K562 (cell line): Measurements from ENCODE around the gene MMP23B. TPM values are rescaled to one million over a fixed set of nuclear protein-coding genes. Genes with fewer than 3 reads are reported as not detected.

ENCODE experiments used
- CBX5 ChIP-seq: IDR thresholded peaks from 2 replicates; pipeline ENCODE4 v1.6.1; 2014; ENCODE audit warnings: low read depth, borderline replicate concordance
- CEBPB ChIP-seq: fragments of 450-650 bp; IDR thresholded peaks from 2 replicates; pipeline ENCODE4 v1.6.1; 2016; ENCODE audit warnings: missing genetic modification characterization, missing compliant biosample characterization
- CXXC5 ChIP-seq: fragments of 250-450 bp; sonication (Bioruptor Pico); IDR thresholded peaks from 2 replicates; pipeline ENCODE4 v1.8.0; 2022; ENCODE audit warnings: inconsistent platforms, mild to moderate bottlenecking, moderate library complexity
- ELF2 ChIP-seq: fragments of 250-450 bp; sonication (Bioruptor Pico); IDR thresholded peaks from 2 replicates; pipeline ENCODE4 v1.5.0; 2021; ENCODE audit warnings: mild to moderate bottlenecking
- ERF ChIP-seq: fragments of 450-650 bp; formaldehyde crosslinking; IDR thresholded peaks from 2 replicates; pipeline ENCODE4 v1.4.0; 2020; ENCODE audit warnings: mild to moderate bottlenecking, mixed read lengths
- FOXA3 ChIP-seq, 2 experiments: fragments of 450-650 bp in 1 of 2; sonication (generic) in 1 of 2; formaldehyde crosslinking; IDR thresholded peaks in 1 of 2; conservative IDR thresholded peaks in 1 of 2; 2 replicates each; pipeline versions ENCODE4 v1.4.0 to v1.8.0; 2020 to 2022; ENCODE audit warnings: mild to moderate bottlenecking in 2 of 2, missing genetic modification reagents in 1 of 2
- HIVEP1 ChIP-seq: fragments of 250-450 bp; sonication (Bioruptor Pico); IDR thresholded peaks from 2 replicates; pipeline ENCODE4 v1.4.0; 2020; ENCODE audit warnings: mild to moderate bottlenecking
- L3MBTL2 ChIP-seq: fragments of 450-650 bp; IDR thresholded peaks from 2 replicates; pipeline ENCODE4 v1.6.1; 2016; ENCODE audit warnings: mild to moderate bottlenecking, moderate library complexity
- LARP7 ChIP-seq: fragments of 450-650 bp; IDR thresholded peaks from 2 replicates; pipeline ENCODE4 v1.6.1; 2016
- POLR2H ChIP-seq: IDR thresholded peaks from 2 replicates; pipeline ENCODE4 v1.6.1; 2016; ENCODE audit warnings: missing genetic modification characterization, low read depth, mild to moderate bottlenecking, control low read depth, missing compliant biosample characterization, moderate library complexity
- PYGO2 ChIP-seq: fragments of 450-650 bp; IDR thresholded peaks from 2 replicates; pipeline ENCODE4 v1.6.1; 2016; ENCODE audit warnings: mild to moderate bottlenecking, missing genetic modification characterization, moderate library complexity, missing compliant biosample characterization
- SPI1 ChIP-seq: IDR thresholded peaks from 2 replicates; pipeline ENCODE4 v1.6.1; 2011; ENCODE audit warnings: low read depth, low read length, control low read depth, borderline replicate concordance
- ZBTB8A ChIP-seq: fragments of 450-650 bp; IDR thresholded peaks from 2 replicates; pipeline ENCODE4 v1.6.1; 2018; ENCODE audit warnings: mild to moderate bottlenecking, moderate library complexity; ENCODE audit not compliant: partially characterized antibody
- ZNF445 ChIP-seq: fragments of 250-450 bp; sonication (Bioruptor Pico); IDR thresholded peaks from 2 replicates; pipeline ENCODE4 v1.4.0; 2020; ENCODE audit warnings: low read depth, mild to moderate bottlenecking, moderate library complexity
- ZNF75A ChIP-seq: fragments of 450-650 bp; formaldehyde crosslinking; IDR thresholded peaks from 2 replicates; pipeline ENCODE4 v1.4.0; 2020; ENCODE audit warnings: mild to moderate bottlenecking
- polyA plus RNA-seq, 8 experiments: library from polyadenylated mRNA; depleted of rRNA in 4 of 8; stranded (reverse) in 5 of 8; unstranded in 3 of 8; fragments of >200 nt; fragmentation: Nextera tagmentation in 2 of 8; fragmentation: Illumina TruSeq in 1 of 8; extraction: Ambion mirVana in 2 of 8; extraction: Trizol in 1 of 8; gene quantifications; 2 replicates each; pipeline versions ENCODE4 v1.2.1 to v1.2.3, GENCODE V29; 2011 to 2014; ENCODE audit warnings: inconsistent platforms in 1 of 8, missing spikeins in 1 of 8
- total RNA-seq, 7 experiments: library from RNA; depleted of rRNA in 6 of 7; stranded (reverse); fragments of >200 nt in 6 of 7; fragmentation: Illumina TruSeq in 2 of 7; extraction: Trizol in 2 of 7; gene quantifications; 2 replicates each; pipeline versions ENCODE4 v1.2.1 to v1.2.3, GENCODE V29; 2011 to 2021; ENCODE audit warnings: low replicate concordance in 1 of 7
- TF ChIP-seq, protein P1 (sequence below), 2 experiments: fragments of 250-450 bp in 1 of 2; fragments of 450-650 bp in 1 of 2; sonication (Bioruptor Pico) in 1 of 2; IDR thresholded peaks; 2 replicates each; pipeline versions ENCODE4 v1.6.1 to v1.8.0; 2016 to 2021; ENCODE audit warnings: mild to moderate bottlenecking in 2 of 2, moderate library complexity in 2 of 2, missing compliant biosample characterization in 1 of 2, missing genetic modification characterization in 1 of 2
- TF ChIP-seq, protein P2 (sequence below): sonication (generic); formaldehyde crosslinking; IDR thresholded peaks from 2 replicates; pipeline ENCODE4 v1.5.0; 2020; ENCODE audit warnings: missing genetic modification reagents
- TF ChIP-seq, protein P3 (sequence below): sonication (generic); formaldehyde crosslinking; IDR thresholded peaks from 2 replicates; pipeline ENCODE4 v1.8.0; 2022; ENCODE audit warnings: mild to moderate bottlenecking, missing genetic modification reagents
- TF ChIP-seq, protein P4 (sequence below): sonication (generic); formaldehyde crosslinking; IDR thresholded peaks from 2 replicates; pipeline ENCODE4 v1.9.0; 2022; ENCODE audit warnings: mild to moderate bottlenecking, missing genetic modification reagents
- TF ChIP-seq, protein P5 (sequence below): fragments of 250-450 bp; sonication (Bioruptor Pico); IDR thresholded peaks from 2 replicates; pipeline ENCODE4 v1.8.0; 2021; ENCODE audit warnings: borderline replicate concordance, mild to moderate bottlenecking, moderate library complexity; ENCODE audit not compliant: poor library complexity, severe bottlenecking
- TF ChIP-seq, protein P6 (sequence below): sonication (generic); formaldehyde crosslinking; IDR thresholded peaks from 2 replicates; pipeline ENCODE4 v1.8.1; 2023; ENCODE audit warnings: mild to moderate bottlenecking, missing genetic modification reagents

Gene MMP23B
- total and polyA plus RNA-seq, 9 of the 15 experiments (the other 6 are each of a cell fraction or from before 2014, with no cell fraction given): 0.28 to 1.2 (median 0.41) TPM; not detected in 5

DNA sequence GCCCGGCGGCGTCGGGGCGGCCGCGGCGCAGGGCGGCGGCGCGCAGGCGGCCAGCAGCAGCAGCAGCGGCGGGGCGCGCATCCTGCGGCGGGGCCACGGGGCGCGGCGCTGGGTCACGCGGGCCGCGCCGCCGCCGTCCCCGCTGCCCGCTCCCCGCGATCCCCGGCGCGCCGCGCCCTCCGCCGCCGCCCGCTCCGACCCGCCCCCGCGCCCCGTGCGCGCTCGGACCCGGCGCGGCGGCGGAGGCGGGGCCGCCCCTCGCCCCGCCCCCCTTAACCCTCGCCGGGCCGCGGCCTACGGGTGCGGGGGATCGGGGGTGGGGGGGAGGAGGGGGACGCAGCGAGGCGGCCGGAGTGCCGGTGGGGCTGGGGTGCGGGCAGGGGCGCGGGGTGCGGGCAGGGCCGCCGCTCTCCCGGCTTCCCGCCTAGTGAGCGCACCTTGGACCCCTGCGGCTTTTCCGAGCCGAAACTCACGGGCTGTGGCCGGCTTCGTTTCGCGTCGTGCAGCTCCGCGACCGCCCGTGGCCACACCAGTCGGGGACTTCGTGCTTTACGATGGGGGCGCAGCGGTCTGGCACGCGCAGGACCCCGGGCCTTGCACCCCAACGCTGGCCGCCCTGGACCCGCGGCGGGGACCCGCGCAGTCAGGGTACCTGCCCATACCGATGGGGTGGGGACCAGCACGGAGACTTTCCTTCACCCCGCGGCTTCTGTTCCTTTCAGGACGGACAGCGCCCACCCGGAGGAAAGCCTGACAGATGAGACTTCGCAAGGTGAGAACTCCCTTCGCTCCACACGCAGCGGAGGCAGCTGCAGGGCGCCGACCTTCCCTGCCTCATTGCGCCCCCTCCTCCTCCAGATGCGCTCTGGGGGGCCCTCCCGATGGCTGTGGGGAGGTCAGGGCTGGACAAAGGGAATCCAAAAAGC lies 31.8 kb upstream of the MMP23B start, which contains the start of gene FNDC10 (continued):
- TF ChIP-seq, protein P1, sequence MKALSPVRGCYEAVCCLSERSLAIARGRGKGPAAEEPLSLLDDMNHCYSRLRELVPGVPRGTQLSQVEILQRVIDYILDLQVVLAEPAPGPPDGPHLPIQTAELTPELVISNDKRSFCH (CRISPR knock-in tag; IDR thresholded peaks at IDR 0.05): no peak
- TF ChIP-seq, protein P1 (tag; IDR thresholded peaks at IDR 0.05): 0 out of 2 replicates have a peak, but pooled peaks have one; percentile 43
- no peak for TF ChIP-seq ZNF75A (CRISPR knock-in tag)
- no peak for TF ChIP-seq POLR2H (tag)
- TF ChIP-seq SPI1: no peak
- TF ChIP-seq FOXA3 (CRISPR knock-in tag; conservative IDR thresholded peaks at IDR 0.05 in 1 of 2, IDR thresholded peaks at IDR 0.05 in 1 of 2): 0 out of 4 replicates have a peak, but pooled peaks of 1 of the 2 experiments have one; percentile 61
- no peak for TF ChIP-seq PYGO2 (tag)
- TF ChIP-seq CEBPB (tag): no peak
- TF ChIP-seq ZNF445: no peak
- TF ChIP-seq, protein P2, sequence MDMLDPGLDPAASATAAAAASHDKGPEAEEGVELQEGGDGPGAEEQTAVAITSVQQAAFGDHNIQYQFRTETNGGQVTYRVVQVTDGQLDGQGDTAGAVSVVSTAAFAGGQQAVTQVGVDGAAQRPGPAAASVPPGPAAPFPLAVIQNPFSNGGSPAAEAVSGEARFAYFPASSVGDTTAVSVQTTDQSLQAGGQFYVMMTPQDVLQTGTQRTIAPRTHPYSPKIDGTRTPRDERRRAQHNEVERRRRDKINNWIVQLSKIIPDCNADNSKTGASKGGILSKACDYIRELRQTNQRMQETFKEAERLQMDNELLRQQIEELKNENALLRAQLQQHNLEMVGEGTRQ (CRISPR knock-in tag): no peak
- TF ChIP-seq LARP7: no peak
- 0 out of 2 replicates have a peak, but pooled peaks have one; percentile 48 for TF ChIP-seq ERF (CRISPR knock-in tag)
- TF ChIP-seq, protein P3, sequence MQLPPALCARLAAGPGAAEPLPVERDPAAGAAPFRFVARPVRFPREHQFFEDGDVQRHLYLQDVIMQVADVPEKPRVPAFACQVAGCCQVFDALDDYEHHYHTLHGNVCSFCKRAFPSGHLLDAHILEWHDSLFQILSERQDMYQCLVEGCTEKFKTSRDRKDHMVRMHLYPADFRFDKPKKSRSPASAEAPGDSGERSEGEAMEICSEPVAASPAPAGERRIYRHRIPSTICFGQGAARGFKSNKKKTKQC (CRISPR knock-in tag): peak; percentile 56; the same call in 1 of the 2 replicates
- TF ChIP-seq CXXC5 (CRISPR knock-in tag): peak; percentile 4; the same call in 1 of the 2 replicates
- TF ChIP-seq, protein P4, sequence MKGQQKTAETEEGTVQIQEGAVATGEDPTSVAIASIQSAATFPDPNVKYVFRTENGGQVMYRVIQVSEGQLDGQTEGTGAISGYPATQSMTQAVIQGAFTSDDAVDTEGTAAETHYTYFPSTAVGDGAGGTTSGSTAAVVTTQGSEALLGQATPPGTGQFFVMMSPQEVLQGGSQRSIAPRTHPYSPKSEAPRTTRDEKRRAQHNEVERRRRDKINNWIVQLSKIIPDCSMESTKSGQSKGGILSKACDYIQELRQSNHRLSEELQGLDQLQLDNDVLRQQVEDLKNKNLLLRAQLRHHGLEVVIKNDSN: peak; percentile 22; the same call in 1 of the 2 replicates
- TF ChIP-seq, protein P5, sequence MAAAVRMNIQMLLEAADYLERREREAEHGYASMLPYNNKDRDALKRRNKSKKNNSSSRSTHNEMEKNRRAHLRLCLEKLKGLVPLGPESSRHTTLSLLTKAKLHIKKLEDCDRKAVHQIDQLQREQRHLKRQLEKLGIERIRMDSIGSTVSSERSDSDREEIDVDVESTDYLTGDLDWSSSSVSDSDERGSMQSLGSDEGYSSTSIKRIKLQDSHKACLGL (CRISPR knock-in tag): no peak
- no peak for TF ChIP-seq ZBTB8A
- no peak for TF ChIP-seq CBX5
- peak; percentile 68 for TF ChIP-seq L3MBTL2
- no peak for TF ChIP-seq HIVEP1 (CRISPR knock-in tag)
- TF ChIP-seq ELF2 (CRISPR knock-in tag): no peak
- TF ChIP-seq, protein P6, sequence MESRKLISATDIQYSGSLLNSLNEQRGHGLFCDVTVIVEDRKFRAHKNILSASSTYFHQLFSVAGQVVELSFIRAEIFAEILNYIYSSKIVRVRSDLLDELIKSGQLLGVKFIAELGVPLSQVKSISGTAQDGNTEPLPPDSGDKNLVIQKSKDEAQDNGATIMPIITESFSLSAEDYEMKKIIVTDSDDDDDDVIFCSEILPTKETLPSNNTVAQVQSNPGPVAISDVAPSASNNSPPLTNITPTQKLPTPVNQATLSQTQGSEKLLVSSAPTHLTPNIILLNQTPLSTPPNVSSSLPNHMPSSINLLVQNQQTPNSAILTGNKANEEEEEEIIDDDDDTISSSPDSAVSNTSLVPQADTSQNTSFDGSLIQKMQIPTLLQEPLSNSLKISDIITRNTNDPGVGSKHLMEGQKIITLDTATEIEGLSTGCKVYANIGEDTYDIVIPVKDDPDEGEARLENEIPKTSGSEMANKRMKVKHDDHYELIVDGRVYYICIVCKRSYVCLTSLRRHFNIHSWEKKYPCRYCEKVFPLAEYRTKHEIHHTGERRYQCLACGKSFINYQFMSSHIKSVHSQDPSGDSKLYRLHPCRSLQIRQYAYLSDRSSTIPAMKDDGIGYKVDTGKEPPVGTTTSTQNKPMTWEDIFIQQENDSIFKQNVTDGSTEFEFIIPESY (CRISPR knock-in tag): peak; percentile 86
